ENCODE measurements around the gene FRMD4A. TPM values are rescaled to one million over a fixed set of nuclear protein-coding genes. Genes with fewer than 3 reads are reported as not detected.
"Not testable (repeated sequence)": the region's sequence is repeated elsewhere in the genome, so short reads cannot be mapped to it uniquely, and the experiment has no call there.

FRMD4A gene
- total and polyA plus RNA-seq, 7 donors: 3.0 to 27.8 (median 14.4) TPM

DNA sequence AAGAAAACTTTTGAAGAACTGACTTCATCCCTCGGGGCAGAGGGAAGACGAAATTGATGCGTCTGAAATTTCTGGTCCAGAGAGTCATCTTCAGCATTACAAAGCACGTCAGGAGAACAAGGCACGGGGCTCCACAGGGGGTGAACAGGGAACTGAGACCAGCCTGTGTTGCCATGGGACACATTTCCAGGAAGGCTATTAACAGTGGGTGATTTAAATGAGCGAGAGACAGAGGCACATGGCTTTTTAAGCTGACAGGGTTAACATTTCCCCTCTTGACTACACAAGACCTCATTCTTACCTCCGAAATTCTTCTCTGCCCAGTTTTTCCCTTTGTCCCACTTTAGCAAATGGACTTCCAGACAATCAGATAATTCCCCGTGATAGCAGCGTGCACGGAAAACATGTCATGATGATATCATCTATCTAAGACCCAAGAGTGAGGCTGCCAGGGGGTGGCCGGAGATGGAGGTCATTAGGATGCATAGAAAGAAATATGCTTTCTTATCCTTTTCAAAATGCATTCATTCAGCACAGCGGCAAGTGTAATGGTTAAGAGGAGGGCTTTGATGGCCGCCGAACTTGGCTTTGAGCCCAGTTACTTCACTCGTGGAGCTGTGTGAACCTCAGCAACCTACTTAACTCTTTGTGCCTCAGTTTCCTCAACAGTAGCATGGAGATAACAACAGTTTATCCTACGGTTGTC is 496.0 kb downstream of the FRMD4A start:
- peak; percentile 56 for DNase-seq
- WGBS, 2 donors: 48 to 51% methylated on average over 16 of the region's 16 CpGs
- TF ChIP-seq POLR2A (IDR thresholded peaks at IDR 0.05): no peak
- TF ChIP-seq POLR2AphosphoS5 (IDR thresholded peaks at IDR 0.05): peak in 1 of 4 donors; percentile 45
- TF ChIP-seq CTCF (IDR thresholded peaks at IDR 0.05): no peak
- peak in 2 of 4 donors; percentile 8 to 42 for TF ChIP-seq EP300 (IDR thresholded peaks at IDR 0.05)
- intact Hi-C loops (cut with DNase I): no loop called here
- H3K27me3 ChIP-seq: no peaks in the 10 kb centered on the region
- H3K36me3 ChIP-seq: no peaks in the 10 kb centered on the region
- no peaks in the 10 kb centered on the region for H3K9me3 ChIP-seq
- peaks cover 0 to 50% (median 38%) of the 10 kb centered on the region in 4 donors for H3K4me1 ChIP-seq
- H3K4me3 ChIP-seq: no peak overlapping the region
- peak overlapping the region in 3 of 4 donors; percentile 38 to 54 (median 43) for H3K27ac ChIP-seq

DNA sequence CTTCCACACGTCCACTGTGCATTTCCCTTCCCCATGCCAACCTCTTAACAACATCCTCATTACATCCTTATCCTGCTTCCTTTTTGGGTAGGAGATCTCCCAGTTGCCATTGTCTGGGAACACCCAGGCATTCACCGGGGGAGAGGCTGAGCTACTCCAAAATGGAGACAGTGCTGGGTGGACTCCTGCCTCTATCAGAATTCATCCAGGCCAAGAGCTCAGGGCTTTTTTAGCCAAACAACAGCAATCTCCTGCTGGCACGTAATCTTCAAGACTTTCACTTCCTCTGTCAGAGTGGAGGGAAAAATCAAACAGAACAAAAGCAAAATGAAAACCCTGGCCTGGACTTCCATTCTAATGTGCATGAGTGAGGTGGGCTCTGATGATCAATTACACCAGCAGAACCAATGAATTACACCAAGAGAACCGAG is 499.0 kb downstream of the FRMD4A start:
- H3K9me3 ChIP-seq: no peaks in the 10 kb centered on the region
- no peaks in the 10 kb centered on the region for H3K36me3 ChIP-seq
- intact Hi-C loops (cut with DNase I): no loop called here
- no peaks in the 10 kb centered on the region for H3K27me3 ChIP-seq
- 22 to 23% methylated on average over 4 of the region's 4 CpGs for WGBS, 2 donors
- peak overlapping the region; percentile 18 to 53 (median 30) for H3K27ac ChIP-seq
- TF ChIP-seq CTCF (IDR thresholded peaks at IDR 0.05) (no peak), EP300 (IDR thresholded peaks at IDR 0.05) (no peak), POLR2A (IDR thresholded peaks at IDR 0.05) (no peak), POLR2AphosphoS5 (IDR thresholded peaks at IDR 0.05) (no peak)
- H3K4me1 ChIP-seq: peaks cover 0 to 24% (median 18%) of the 10 kb centered on the region in 4 donors
- DNase-seq: peak; percentile 32
- H3K4me3 ChIP-seq: no peak overlapping the region

DNA sequence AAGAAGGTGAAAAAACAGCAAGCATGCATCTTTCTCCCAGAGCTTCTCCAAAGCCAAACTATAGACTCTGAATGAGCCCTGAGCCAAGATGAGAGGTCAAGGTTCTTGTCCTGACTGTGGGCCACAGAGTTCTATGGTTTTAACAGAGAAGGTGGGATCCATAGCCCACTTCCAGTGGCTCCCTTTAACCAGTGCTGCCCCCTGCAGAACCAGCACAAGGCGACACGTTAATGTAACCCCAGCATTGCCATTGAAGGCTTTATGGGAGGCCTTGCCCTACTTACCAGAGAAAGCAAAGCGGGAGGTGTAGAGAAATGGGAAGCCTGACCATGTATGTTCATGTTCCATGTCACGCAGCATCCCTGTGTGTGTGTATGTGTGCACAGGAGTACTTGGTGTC is 500.3 kb downstream of the FRMD4A start:
- H3K4me3 ChIP-seq: no peak overlapping the region
- H3K36me3 ChIP-seq: no peaks in the 10 kb centered on the region
- peaks cover 0 to 21% (median 15%) of the 10 kb centered on the region in 4 donors for H3K4me1 ChIP-seq
- TF ChIP-seq POLR2A (IDR thresholded peaks at IDR 0.05): no peak
- TF ChIP-seq EP300 (IDR thresholded peaks at IDR 0.05): no peak
- no peak for TF ChIP-seq CTCF (IDR thresholded peaks at IDR 0.05)
- no peak for TF ChIP-seq POLR2AphosphoS5 (IDR thresholded peaks at IDR 0.05)
- intact Hi-C loops (cut with DNase I): no loop called here
- H3K9me3 ChIP-seq: no peaks in the 10 kb centered on the region
- 95 to 96% methylated on average over 4 of the region's 4 CpGs for WGBS, 2 donors
- H3K27ac ChIP-seq: no peak overlapping the region
- no peak for DNase-seq
- no peaks in the 10 kb centered on the region for H3K27me3 ChIP-seq

DNA sequence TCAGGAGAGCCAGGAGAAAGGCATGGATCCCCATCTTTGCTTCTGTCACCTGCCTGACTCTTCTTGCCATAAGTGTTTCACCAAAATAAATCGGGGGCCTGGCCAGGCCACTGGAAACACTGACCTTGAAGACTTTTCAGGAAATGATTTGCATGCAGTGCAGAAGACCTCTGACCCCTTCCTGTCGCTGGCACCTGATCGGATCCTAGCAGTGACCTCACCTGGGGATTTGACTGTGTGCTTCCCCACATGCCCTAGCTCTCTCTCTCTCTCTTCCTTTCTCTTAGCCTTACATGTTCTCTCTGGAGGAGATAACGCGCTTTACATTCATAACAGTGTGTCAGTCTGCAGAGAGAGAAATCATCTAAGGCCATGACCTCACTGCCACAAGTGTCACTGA is 500.9 kb downstream of the FRMD4A start:
- intact Hi-C loops (cut with DNase I): no loop called here
- Histone ChIP-seq H3K4me1 (peaks cover 0 to 15% (median 13%) of the 10 kb centered on the region in 4 donors), H3K9me3 (no peaks in the 10 kb centered on the region), H3K4me3 (no peak overlapping the region), H3K27ac (no peak overlapping the region), H3K36me3 (no peaks in the 10 kb centered on the region), H3K27me3 (no peaks in the 10 kb centered on the region)
- no peak for DNase-seq
- 76 to 81% methylated on average over 5 of the region's 5 CpGs for WGBS, 2 donors
- TF ChIP-seq POLR2A (IDR thresholded peaks at IDR 0.05) (no peak), EP300 (IDR thresholded peaks at IDR 0.05) (no peak), CTCF (IDR thresholded peaks at IDR 0.05) (no peak), POLR2AphosphoS5 (IDR thresholded peaks at IDR 0.05) (no peak)

GRCh38 chr10:13828284-13828683 is 502.4 kb downstream of the FRMD4A start:
- H3K9me3 ChIP-seq; H3K27ac ChIP-seq; DNase-seq; intact Hi-C loops (cut with DNase I); H3K27me3 ChIP-seq; H3K36me3 ChIP-seq; H3K4me3 ChIP-seq: not testable (repeated sequence)
- 77 to 85% methylated on average over 6 of the region's 6 CpGs for WGBS, 2 donors
- H3K4me1 ChIP-seq: peaks cover 0 to 13% (median 9%) of the 10 kb centered on the region in 4 donors
